ENCODE measurements around the gene ACSS3.

ACSS3 gene

GRCh38 chr12:81143057-81143456 lies 65.2 kb downstream of the ACSS3 start:
- H3K4me3 ChIP-seq (ENCODE audit: control insufficient read depth, low read depth, low read length): no peak overlapping the region
- DNase-seq (ENCODE audit: low read depth): no peak
- TF ChIP-seq, protein P1, sequence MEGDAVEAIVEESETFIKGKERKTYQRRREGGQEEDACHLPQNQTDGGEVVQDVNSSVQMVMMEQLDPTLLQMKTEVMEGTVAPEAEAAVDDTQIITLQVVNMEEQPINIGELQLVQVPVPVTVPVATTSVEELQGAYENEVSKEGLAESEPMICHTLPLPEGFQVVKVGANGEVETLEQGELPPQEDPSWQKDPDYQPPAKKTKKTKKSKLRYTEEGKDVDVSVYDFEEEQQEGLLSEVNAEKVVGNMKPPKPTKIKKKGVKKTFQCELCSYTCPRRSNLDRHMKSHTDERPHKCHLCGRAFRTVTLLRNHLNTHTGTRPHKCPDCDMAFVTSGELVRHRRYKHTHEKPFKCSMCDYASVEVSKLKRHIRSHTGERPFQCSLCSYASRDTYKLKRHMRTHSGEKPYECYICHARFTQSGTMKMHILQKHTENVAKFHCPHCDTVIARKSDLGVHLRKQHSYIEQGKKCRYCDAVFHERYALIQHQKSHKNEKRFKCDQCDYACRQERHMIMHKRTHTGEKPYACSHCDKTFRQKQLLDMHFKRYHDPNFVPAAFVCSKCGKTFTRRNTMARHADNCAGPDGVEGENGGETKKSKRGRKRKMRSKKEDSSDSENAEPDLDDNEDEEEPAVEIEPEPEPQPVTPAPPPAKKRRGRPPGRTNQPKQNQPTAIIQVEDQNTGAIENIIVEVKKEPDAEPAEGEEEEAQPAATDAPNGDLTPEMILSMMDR (IDR thresholded peaks at IDR 0.05; ENCODE audit: control insufficient read depth, insufficient read depth, low read depth, low read length, missing control alignments): no peak

- DNase-seq (ENCODE audit: low read depth): no peak
- H3K4me3 ChIP-seq (ENCODE audit: control insufficient read depth, low read depth, low read length): no peak overlapping the region
- TF ChIP-seq, protein P1 (IDR thresholded peaks at IDR 0.05; ENCODE audit: control insufficient read depth, insufficient read depth, low read depth, low read length, missing control alignments): no peak
Measured at GRCh38 chr12:81146228-81147225, 68.6 kb downstream of the ACSS3 start.

DNA sequence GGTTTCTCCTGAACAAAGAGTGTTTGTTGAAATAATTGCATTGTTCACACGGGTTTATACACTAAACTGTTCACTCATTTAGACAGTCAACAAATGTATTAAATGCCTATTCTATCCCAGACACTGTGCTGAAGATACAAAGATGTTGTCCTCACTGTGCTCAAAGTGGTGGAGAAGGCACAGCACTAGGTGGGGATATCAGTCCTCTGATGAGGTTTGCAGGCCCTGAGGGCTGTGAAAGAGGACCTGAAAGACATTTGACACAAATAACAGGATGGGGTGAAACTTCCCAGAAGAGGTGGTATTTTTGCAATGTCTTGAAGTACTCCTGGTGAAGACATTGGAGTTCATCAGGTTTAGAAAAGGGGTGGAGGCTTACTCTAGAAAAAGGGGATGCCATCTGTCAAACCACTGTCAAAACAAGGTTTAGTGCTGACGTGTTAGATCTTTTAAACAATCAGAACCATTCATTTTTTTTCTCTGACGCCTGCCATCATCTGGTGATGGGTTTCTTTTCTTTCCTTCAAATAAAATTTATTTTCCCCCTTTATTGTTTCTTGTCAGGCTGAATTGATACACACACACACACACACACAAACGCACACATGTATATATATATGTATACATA lies 69.5 kb downstream of the ACSS3 start:
- no peak overlapping the region for H3K4me3 ChIP-seq (ENCODE audit: control insufficient read depth, low read depth, low read length)
- no peak for DNase-seq (ENCODE audit: low read depth)
- TF ChIP-seq, protein P1 (IDR thresholded peaks at IDR 0.05; ENCODE audit: control insufficient read depth, insufficient read depth, low read depth, low read length, missing control alignments): no peak

GRCh38 chr12:81150382-81150781 lies 72.5 kb downstream of the ACSS3 start:
- H3K4me3 ChIP-seq (ENCODE audit: control insufficient read depth, low read depth, low read length): no peak overlapping the region
- TF ChIP-seq, protein P1 (IDR thresholded peaks at IDR 0.05; ENCODE audit: control insufficient read depth, insufficient read depth, low read depth, low read length, missing control alignments): no peak
- no peak for DNase-seq (ENCODE audit: low read depth)

DNA sequence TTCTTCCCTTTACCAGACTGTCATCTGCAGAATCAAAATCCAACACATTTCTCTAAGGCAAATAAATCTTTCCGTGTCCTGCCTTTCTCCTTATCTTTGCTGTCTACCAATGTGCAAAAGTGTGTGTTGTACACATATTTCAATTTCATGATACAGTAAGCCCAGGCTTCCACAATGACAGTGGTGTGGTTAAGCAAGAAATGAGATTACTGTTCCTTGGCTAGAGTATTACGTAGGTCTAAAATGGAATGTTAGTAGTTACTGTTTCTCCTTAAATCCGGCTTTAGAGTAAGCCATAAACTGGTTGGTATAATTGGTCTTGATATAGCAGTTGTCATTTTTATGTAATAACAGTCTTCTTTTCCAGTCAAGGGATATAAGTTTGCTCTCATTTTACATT lies 82.0 kb downstream of the ACSS3 start:
- no peak for DNase-seq (ENCODE audit: low read depth)
- TF ChIP-seq, protein P1 (IDR thresholded peaks at IDR 0.05; ENCODE audit: control insufficient read depth, insufficient read depth, low read depth, low read length, missing control alignments): no peak
- H3K4me3 ChIP-seq (ENCODE audit: control insufficient read depth, low read depth, low read length): no peak overlapping the region

DNA sequence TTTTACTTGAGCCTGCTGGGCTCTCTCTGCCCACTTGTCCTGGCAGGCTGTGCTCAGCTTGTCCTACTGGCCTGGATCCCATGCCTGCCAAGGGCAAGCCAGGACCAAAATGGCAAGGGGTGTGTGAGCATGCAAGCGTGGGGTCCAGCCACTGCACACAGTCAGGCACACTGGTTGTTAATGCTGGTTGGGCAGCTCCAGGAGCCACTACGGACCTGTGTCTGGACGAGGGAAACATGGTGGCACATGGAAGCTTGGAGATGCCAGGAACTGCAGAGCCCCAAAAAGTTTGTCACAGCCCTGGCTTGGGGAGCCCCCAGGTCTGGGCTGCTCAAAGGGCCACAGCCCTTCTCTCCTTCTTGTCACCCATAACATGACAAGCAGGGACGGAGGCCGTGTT lies 83.8 kb downstream of the ACSS3 start:
- DNase-seq (ENCODE audit: low read depth): no peak
- TF ChIP-seq, protein P1 (IDR thresholded peaks at IDR 0.05; ENCODE audit: control insufficient read depth, insufficient read depth, low read depth, low read length, missing control alignments): no peak
- H3K4me3 ChIP-seq (ENCODE audit: control insufficient read depth, low read depth, low read length): no peak overlapping the region
